ENCODE results near the gene CDC42BPA. TPM values are rescaled to one million over a fixed set of nuclear protein-coding genes. Genes with fewer than 3 reads are reported as not detected.

Gene CDC42BPA
- total and polyA plus RNA-seq, 2 donors (not counting 1 experiment from before 2014, with no cell fraction given): 26.4 to 77.1 TPM

- Histone ChIP-seq H3K79me2 (ENCODE audit: control insufficient read depth, insufficient read depth, low read length) (no peaks in the 10 kb centered on the region), H3K36me3 (ENCODE audit: control insufficient read depth, insufficient read depth, low read length) (peaks cover 1% of the 10 kb centered on the region), H3K4me2 (ENCODE audit: extremely low read depth, insufficient read depth, low read length) (no peak overlapping the region), H2AFZ (ENCODE audit: low read length) (no peak overlapping the region), H3K9ac (ENCODE audit: insufficient read depth, low read length) (no peak overlapping the region), H3K4me1 (ENCODE audit: control insufficient read depth, extremely low read depth, insufficient read depth, low read length) (no peaks in the 10 kb centered on the region), H3K4me3 (replicated peaks in 1 of 4; ENCODE audit: control extremely low read depth in 1 of 4, insufficient read depth in 1 of 4, low read depth in 3 of 4, low read length in 4 of 4) (no peak overlapping the region), H4K20me1 (ENCODE audit: control insufficient read depth, extremely low read depth, insufficient read depth, low read length) (no peaks in the 10 kb centered on the region), H3K27me3 (ENCODE audit: control insufficient read depth, insufficient read depth, low read length) (no peaks in the 10 kb centered on the region), H3K9me3 (ENCODE audit: control insufficient read depth, insufficient read depth, low read depth, low read length) (no peaks in the 10 kb centered on the region), H3K27ac (ENCODE audit: insufficient read depth, low read length) (no peak overlapping the region)
- DNase-seq (ENCODE audit: low read depth in 2 of 2): no peak
- TF ChIP-seq CTCF (conservative IDR thresholded peaks at IDR 0.05 in 1 of 2, IDR thresholded peaks at IDR 0.05 in 1 of 2; ENCODE audit: low read depth in 1 of 2, low read length in 2 of 2) (no peak), EZH2 (IDR thresholded peaks at IDR 0.05; ENCODE audit: low read length, missing control alignments) (no peak)
These were observed 336.9 kb downstream of the CDC42BPA start for GRCh38 chr1:226981386-226981817.

GRCh38 chr1:226980565-226981385, 337.5 kb downstream of the CDC42BPA start:
- no peak overlapping the region for H3K27ac ChIP-seq (ENCODE audit: insufficient read depth, low read length)
- no peak for TF ChIP-seq CTCF (conservative IDR thresholded peaks at IDR 0.05 in 1 of 2, IDR thresholded peaks at IDR 0.05 in 1 of 2; ENCODE audit: low read depth in 1 of 2, low read length in 2 of 2)
- no peak for TF ChIP-seq EZH2 (IDR thresholded peaks at IDR 0.05; ENCODE audit: low read length, missing control alignments)
- no peaks in the 10 kb centered on the region for H4K20me1 ChIP-seq (ENCODE audit: control insufficient read depth, extremely low read depth, insufficient read depth, low read length)
- H3K4me2 ChIP-seq (ENCODE audit: extremely low read depth, insufficient read depth, low read length): no peak overlapping the region
- no peaks in the 10 kb centered on the region for H3K27me3 ChIP-seq (ENCODE audit: control insufficient read depth, insufficient read depth, low read length)
- no peak for DNase-seq (ENCODE audit: low read depth in 2 of 2)
- H2AFZ ChIP-seq (ENCODE audit: low read length): no peak overlapping the region
- H3K4me3 ChIP-seq (replicated peaks in 1 of 4; ENCODE audit: control extremely low read depth in 1 of 4, insufficient read depth in 1 of 4, low read depth in 3 of 4, low read length in 4 of 4): no peak overlapping the region
- H3K9ac ChIP-seq (ENCODE audit: insufficient read depth, low read length): no peak overlapping the region
- peaks cover 1% of the 10 kb centered on the region for H3K36me3 ChIP-seq (ENCODE audit: control insufficient read depth, insufficient read depth, low read length)
- H3K4me1 ChIP-seq (ENCODE audit: control insufficient read depth, extremely low read depth, insufficient read depth, low read length): no peaks in the 10 kb centered on the region
- H3K79me2 ChIP-seq (ENCODE audit: control insufficient read depth, insufficient read depth, low read length): no peaks in the 10 kb centered on the region
- no peaks in the 10 kb centered on the region for H3K9me3 ChIP-seq (ENCODE audit: control insufficient read depth, insufficient read depth, low read depth, low read length)

GRCh38 chr1:226980122-226980560, 338.2 kb downstream of the CDC42BPA start:
- Histone ChIP-seq H2AFZ (ENCODE audit: low read length) (no peak overlapping the region), H3K4me2 (ENCODE audit: extremely low read depth, insufficient read depth, low read length) (no peak overlapping the region), H3K79me2 (ENCODE audit: control insufficient read depth, insufficient read depth, low read length) (no peaks in the 10 kb centered on the region), H3K9me3 (ENCODE audit: control insufficient read depth, insufficient read depth, low read depth, low read length) (no peaks in the 10 kb centered on the region), H4K20me1 (ENCODE audit: control insufficient read depth, extremely low read depth, insufficient read depth, low read length) (no peaks in the 10 kb centered on the region), H3K4me3 (replicated peaks in 1 of 4; ENCODE audit: control extremely low read depth in 1 of 4, insufficient read depth in 1 of 4, low read depth in 3 of 4, low read length in 4 of 4) (no peak overlapping the region), H3K36me3 (ENCODE audit: control insufficient read depth, insufficient read depth, low read length) (peaks cover 1% of the 10 kb centered on the region), H3K4me1 (ENCODE audit: control insufficient read depth, extremely low read depth, insufficient read depth, low read length) (no peaks in the 10 kb centered on the region), H3K27me3 (ENCODE audit: control insufficient read depth, insufficient read depth, low read length) (no peaks in the 10 kb centered on the region), H3K9ac (ENCODE audit: insufficient read depth, low read length) (no peak overlapping the region), H3K27ac (ENCODE audit: insufficient read depth, low read length) (no peak overlapping the region)
- TF ChIP-seq EZH2 (IDR thresholded peaks at IDR 0.05; ENCODE audit: low read length, missing control alignments) (no peak), CTCF (conservative IDR thresholded peaks at IDR 0.05 in 1 of 2, IDR thresholded peaks at IDR 0.05 in 1 of 2; ENCODE audit: low read depth in 1 of 2, low read length in 2 of 2) (no peak)
- no peak for DNase-seq (ENCODE audit: low read depth in 2 of 2)
